Psoas muscle (tissue), 8 donors: ENCODE data around the gene ZFTA. TPM values are rescaled to one million over a fixed set of nuclear protein-coding genes. Genes with fewer than 3 reads are reported as not detected.

Source experiments
- ATAC-seq, 4 donors: fragments of 200-7000 bp; cut with Tn5 transposase; one replicate each; pipeline ENCODE4 v1.9.1; 2020; ENCODE audit warnings: moderate library complexity in 3 of 4, mild to moderate bottlenecking in 2 of 4
- DNase-seq, 2 donors: peaks; one replicate each; pipeline ENCODE4 v3.0.0-alpha.2; 2020
- H3K27ac ChIP-seq: fragments of 200-600 bp; one replicate; pipeline ENCODE4 v1.8.0; 2022
- H3K27me3 ChIP-seq, 3 donors: fragments of 200-600 bp in 1 of 3; one replicate each; pipeline versions ENCODE4 v1.6.1 to v1.8.0; 2013 to 2022; ENCODE audit warnings: low read length in 2 of 3, mild to moderate bottlenecking in 2 of 3, moderate library complexity in 1 of 3; ENCODE audit not compliant: insufficient read depth in 3 of 3
- H3K36me3 ChIP-seq, 2 donors: fragments of 200-600 bp in 1 of 2; one replicate each; pipeline versions ENCODE4 v1.6.1 to v1.8.0; 2013 to 2022; ENCODE audit warnings: low read depth in 1 of 2, mild to moderate bottlenecking in 1 of 2, moderate library complexity in 1 of 2; ENCODE audit not compliant: insufficient read depth in 1 of 2
- H3K4me1 ChIP-seq: fragments of 200-600 bp; one replicate; pipeline ENCODE4 v1.8.0; 2022
- H3K4me3 ChIP-seq: fragments of 200-600 bp; one replicate; pipeline ENCODE4 v1.8.0; 2022; ENCODE audit warnings: mild to moderate bottlenecking
- H3K9me3 ChIP-seq: fragments of 200-600 bp; one replicate; pipeline ENCODE4 v1.8.0; 2022
- WGBS, 3 donors: extraction: QIAGEN DNeasy Blood & Tissue Kit; methylation state at CpG; one replicate each; pipeline versions ENCODE4 v1.1.6 to v1.1.7; 2013; 5-methylcytosine and 5-hydroxymethylcytosine counted together
- intact Hi-C, 2 donors: fragments of 100-400 bp; cut with DNase I; formaldehyde crosslinking; loops; one replicate each; pipeline versions ENCODE4 v1.11.0 to v1.14.2; 2022
- polyA plus RNA-seq, 3 donors: library from polyadenylated mRNA; stranded (reverse); fragments of 200-250 nt; gene quantifications; one replicate each; pipeline ENCODE4 v1.2.3, GENCODE V29; 2013
- total RNA-seq, 4 donors: library from RNA; stranded (reverse); fragmentation: NEBNext Ultra II Directional in 2 of 4; extraction: Animal tissue kit (Norgen Biotek cat#: 25700) in 2 of 4; gene quantifications; one replicate each; pipeline versions ENCODE4 v1.2.1 to v1.2.4, GENCODE V29; 2021 to 2023
- TF ChIP-seq, protein P1 (sequence below): fragments of 200-600 bp; IDR thresholded peaks from one replicate; pipeline ENCODE4 v1.8.0; 2022; ENCODE audit warnings: antibody characterized with exemption
- donor health status: healthy with polysubstance abuse.
- donor health status: DM: no; HTN: no; CAD: no; lungs with moderate emphysema.
- donor health status: Bipolar disorder and iron deficiency.
- donor health status: healthy.
- donor health status: DM: yes; HTN: yes; CAD: no.
- donor health status: DM: no; HTN: no; CAD: no.
- donor health status: DM: no; HTN: no; CAD: no.
- donor health status: DM: yes; HTN: yes; CAD: no.

The ZFTA gene
- total and polyA plus RNA-seq, 7 donors, result 2.1 to 14.7 (median 7.5) TPM

DNA sequence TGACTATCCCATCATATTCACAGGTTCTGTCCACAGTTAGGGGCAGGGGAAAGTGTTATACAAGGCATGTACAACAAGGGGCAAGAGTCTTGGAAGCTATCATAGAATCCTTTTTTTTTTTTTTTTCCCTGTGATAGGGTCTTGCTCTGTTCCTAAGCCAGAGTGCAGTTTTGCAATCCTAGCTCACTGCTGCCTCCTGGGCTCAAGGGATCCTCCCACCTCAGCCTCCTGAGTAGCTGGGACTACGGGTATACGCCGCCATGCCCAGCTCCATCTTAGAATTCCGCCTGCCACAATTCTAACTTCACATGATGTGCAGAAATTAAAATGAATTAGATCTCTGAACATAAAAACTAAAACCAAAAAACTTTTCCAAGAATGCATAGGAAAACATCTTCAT, 31.7 kb downstream of the ZFTA start:
- intact Hi-C loops, result loop anchor here (5.0 kb wide), 4 partner anchors 50 to 255 kb away; partner anchors contain the start of gene RTN3 (in 1 of the 2)
- Histone ChIP-seq H3K36me3 (no peaks in the 10 kb centered on the region), H3K4me1 (peaks cover 2% of the 10 kb centered on the region), H3K9me3 (no peaks in the 10 kb centered on the region), H3K4me3 (no peak overlapping the region), H3K27me3 (no peaks in the 10 kb centered on the region), H3K27ac (no peak overlapping the region)
- ATAC-seq, result no peak
- 96 to 99% (median 98%) methylated on average over 4 of the region's 4 CpGs for WGBS, 3 donors
- TF ChIP-seq, protein P1, sequence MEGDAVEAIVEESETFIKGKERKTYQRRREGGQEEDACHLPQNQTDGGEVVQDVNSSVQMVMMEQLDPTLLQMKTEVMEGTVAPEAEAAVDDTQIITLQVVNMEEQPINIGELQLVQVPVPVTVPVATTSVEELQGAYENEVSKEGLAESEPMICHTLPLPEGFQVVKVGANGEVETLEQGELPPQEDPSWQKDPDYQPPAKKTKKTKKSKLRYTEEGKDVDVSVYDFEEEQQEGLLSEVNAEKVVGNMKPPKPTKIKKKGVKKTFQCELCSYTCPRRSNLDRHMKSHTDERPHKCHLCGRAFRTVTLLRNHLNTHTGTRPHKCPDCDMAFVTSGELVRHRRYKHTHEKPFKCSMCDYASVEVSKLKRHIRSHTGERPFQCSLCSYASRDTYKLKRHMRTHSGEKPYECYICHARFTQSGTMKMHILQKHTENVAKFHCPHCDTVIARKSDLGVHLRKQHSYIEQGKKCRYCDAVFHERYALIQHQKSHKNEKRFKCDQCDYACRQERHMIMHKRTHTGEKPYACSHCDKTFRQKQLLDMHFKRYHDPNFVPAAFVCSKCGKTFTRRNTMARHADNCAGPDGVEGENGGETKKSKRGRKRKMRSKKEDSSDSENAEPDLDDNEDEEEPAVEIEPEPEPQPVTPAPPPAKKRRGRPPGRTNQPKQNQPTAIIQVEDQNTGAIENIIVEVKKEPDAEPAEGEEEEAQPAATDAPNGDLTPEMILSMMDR, result no peak
- no peak for DNase-seq

DNA sequence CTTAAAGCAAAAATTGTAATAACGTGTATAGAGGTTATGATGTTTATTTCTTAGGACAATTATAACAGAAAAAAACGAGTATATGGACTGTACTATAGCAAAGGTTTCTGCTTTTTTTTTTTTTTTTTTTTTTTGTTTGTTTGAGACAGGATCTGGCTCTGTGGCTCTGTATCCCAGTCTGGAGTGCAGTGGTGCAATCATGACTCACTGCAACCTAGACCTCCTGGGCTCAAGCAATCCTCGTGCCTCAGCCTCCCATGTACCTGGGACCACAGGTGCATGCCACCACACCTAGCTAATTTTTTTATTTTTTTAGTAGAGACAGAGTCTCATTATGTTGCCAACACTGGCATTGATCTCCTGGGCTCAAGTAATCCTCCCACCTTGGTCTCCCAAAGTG, 39.2 kb downstream of the ZFTA start:
- Histone ChIP-seq H3K36me3 (no peaks in the 10 kb centered on the region), H3K4me3 (no peak overlapping the region), H3K27ac (no peak overlapping the region), H3K9me3 (no peaks in the 10 kb centered on the region), H3K27me3 (no peaks in the 10 kb centered on the region), H3K4me1 (no peaks in the 10 kb centered on the region)
- intact Hi-C loops, result no loop called here
- TF ChIP-seq, protein P1, result no peak
- DNase-seq (no peak), ATAC-seq (no peak)
- WGBS, 3 donors, result 93 to 95% (median 94%) methylated on average over 3 of the region's 3 CpGs

DNA sequence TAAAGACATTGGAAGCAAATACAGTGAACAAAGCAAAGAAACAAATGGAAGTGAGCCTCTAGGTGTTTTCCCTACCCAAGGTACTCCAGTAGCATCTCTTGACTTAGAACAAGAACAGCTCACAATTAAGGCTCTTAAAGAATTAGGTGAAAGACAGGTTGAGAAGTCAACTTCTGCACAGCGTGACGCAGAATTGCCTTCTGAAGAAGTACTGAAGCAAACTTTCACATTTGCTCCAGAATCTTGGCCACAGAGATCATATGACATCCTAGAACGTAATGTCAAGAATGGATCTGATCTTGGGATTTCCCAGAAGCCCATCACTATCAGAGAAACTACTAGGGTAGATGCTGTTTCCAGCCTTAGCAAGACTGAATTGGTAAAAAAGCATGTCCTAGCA, 48.0 kb downstream of the ZFTA start:
- ATAC-seq, result no peak
- Histone ChIP-seq H3K4me1 (no peaks in the 10 kb centered on the region), H3K4me3 (no peak overlapping the region), H3K27me3 (no peaks in the 10 kb centered on the region), H3K9me3 (no peaks in the 10 kb centered on the region), H3K36me3 (peaks cover 0 to 20% of the 10 kb centered on the region in 2 donors), H3K27ac (no peak overlapping the region)
- TF ChIP-seq, protein P1, result no peak
- 94 to 97% (median 94%) methylated on average over 3 of the region's 3 CpGs for WGBS, 3 donors
- intact Hi-C loops, result no loop called here
- DNase-seq, result no peak

DNA sequence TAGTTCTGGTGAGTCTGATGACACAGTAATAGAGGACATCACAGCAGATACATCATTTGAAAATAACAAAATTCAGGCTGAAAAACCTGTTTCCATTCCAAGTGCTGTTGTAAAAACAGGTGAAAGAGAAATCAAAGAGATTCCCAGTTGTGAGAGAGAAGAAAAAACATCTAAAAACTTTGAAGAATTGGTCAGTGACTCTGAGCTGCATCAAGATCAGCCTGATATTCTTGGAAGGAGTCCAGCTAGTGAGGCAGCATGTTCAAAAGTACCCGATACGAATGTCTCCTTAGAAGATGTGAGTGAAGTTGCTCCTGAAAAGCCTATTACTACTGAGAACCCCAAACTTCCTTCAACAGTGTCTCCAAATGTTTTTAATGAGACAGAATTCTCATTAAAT, 48.6 kb downstream of the ZFTA start:
- intact Hi-C loops, result no loop called here
- H3K4me3 ChIP-seq, result no peak overlapping the region
- ATAC-seq (no peak), DNase-seq (no peak)
- H3K36me3 ChIP-seq, result peaks cover 0 to 26% of the 10 kb centered on the region in 2 donors
- H3K27me3 ChIP-seq, result no peaks in the 10 kb centered on the region
- TF ChIP-seq, protein P1, result no peak
- no peak overlapping the region for H3K27ac ChIP-seq
- no peaks in the 10 kb centered on the region for H3K4me1 ChIP-seq
- H3K9me3 ChIP-seq, result no peaks in the 10 kb centered on the region
- 71 to 92% (median 83%) methylated on average over 2 of the region's 2 CpGs for WGBS, 3 donors

DNA sequence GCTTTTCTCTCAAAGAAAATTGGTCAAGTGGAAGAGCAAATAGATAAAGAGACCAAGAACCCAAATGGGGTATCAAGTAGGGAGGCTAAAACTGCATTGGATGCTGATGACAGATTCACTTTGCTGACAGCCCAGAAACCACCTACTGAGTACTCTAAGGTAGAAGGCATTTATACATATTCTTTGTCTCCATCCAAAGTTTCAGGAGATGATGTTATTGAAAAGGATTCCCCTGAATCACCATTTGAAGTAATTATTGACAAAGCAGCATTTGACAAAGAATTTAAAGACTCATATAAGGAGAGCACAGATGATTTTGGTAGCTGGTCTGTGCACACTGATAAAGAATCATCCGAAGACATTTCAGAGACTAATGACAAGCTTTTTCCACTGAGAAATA, 49.6 kb downstream of the ZFTA start:
- H3K27me3 ChIP-seq, result no peaks in the 10 kb centered on the region
- H3K36me3 ChIP-seq, result peaks cover 0 to 35% of the 10 kb centered on the region in 2 donors
- H3K27ac ChIP-seq, result no peak overlapping the region
- H3K9me3 ChIP-seq, result no peaks in the 10 kb centered on the region
- H3K4me3 ChIP-seq, result no peak overlapping the region
- DNase-seq, result no peak
- 82 to 90% (median 88%) methylated on average over 1 of the region's 1 CpG for WGBS, 3 donors
- TF ChIP-seq, protein P1, result no peak
- ATAC-seq, result no peak
- intact Hi-C loops, result no loop called here
- no peaks in the 10 kb centered on the region for H3K4me1 ChIP-seq
